HepG2 (cell line): Measurements from ENCODE around the gene CTSA. TPM values are rescaled to one million over a fixed set of nuclear protein-coding genes. Genes with fewer than 3 reads are reported as not detected.
A peak's percentile ranks its signal among the peaks of the same experiment; 100 is the strongest.

Experiments
- CAMTA2 ChIP-seq: sonication (generic); formaldehyde crosslinking; IDR thresholded peaks from 2 replicates; pipeline ENCODE4 v1.4.0; 2020; ENCODE audit warnings: mild to moderate bottlenecking, missing genetic modification reagents, borderline replicate concordance
- CEBPB ChIP-seq: IDR thresholded peaks from 2 replicates; pipeline ENCODE4 v1.6.1; 2011; ENCODE audit warnings: low read depth, low read length, improper control_type of control experiment, borderline replicate concordance
- DMTF1 ChIP-seq: sonication (generic); formaldehyde crosslinking; IDR thresholded peaks from 2 replicates; pipeline ENCODE4 v1.4.0; 2020; ENCODE audit warnings: mild to moderate bottlenecking, missing genetic modification reagents
- GMEB2 ChIP-seq: IDR thresholded peaks from 2 replicates; pipeline ENCODE4 v1.6.1; 2016; ENCODE audit warnings: missing biosample characterization, missing genetic modification reagents, low read depth
- HNF4A ChIP-seq: sonication (generic); formaldehyde crosslinking; IDR thresholded peaks from 2 replicates; pipeline ENCODE4 v1.4.0; 2020; ENCODE audit warnings: missing genetic modification reagents
- SYNCRIP ChIP-seq: fragments of 200-400 bp; formaldehyde crosslinking; IDR thresholded peaks from 2 replicates; pipeline ENCODE4 v1.6.1; 2018; ENCODE audit warnings: mild to moderate bottlenecking, low read depth, low read length; ENCODE audit not compliant: insufficient read depth
- ZNF230 ChIP-seq: sonication (generic); formaldehyde crosslinking; IDR thresholded peaks from 2 replicates; pipeline ENCODE4 v1.4.0; 2020; ENCODE audit warnings: mild to moderate bottlenecking, missing genetic modification reagents
- ZNF251 ChIP-seq: sonication (generic); formaldehyde crosslinking; IDR thresholded peaks from 2 replicates; pipeline ENCODE4 v1.9.0; 2021; ENCODE audit warnings: mild to moderate bottlenecking, missing genetic modification reagents
- ZNF737 ChIP-seq: sonication (generic); formaldehyde crosslinking; IDR thresholded peaks from 2 replicates; pipeline ENCODE4 v1.5.0; 2020; ENCODE audit warnings: missing genetic modification reagents, mild to moderate bottlenecking, borderline replicate concordance
- ZSCAN22 ChIP-seq: sonication (generic); formaldehyde crosslinking; IDR thresholded peaks from 2 replicates; pipeline ENCODE4 v1.4.0; 2020; ENCODE audit warnings: mild to moderate bottlenecking, missing genetic modification reagents
- ZZZ3 ChIP-seq: sonication (generic); formaldehyde crosslinking; IDR thresholded peaks from 2 replicates; pipeline ENCODE4 v1.4.0; 2020; ENCODE audit warnings: missing genetic modification reagents, mild to moderate bottlenecking, borderline replicate concordance
- polyA plus RNA-seq, 8 experiments: library from polyadenylated mRNA; depleted of rRNA in 3 of 8; stranded (reverse) in 7 of 8; unstranded in 1 of 8; fragments of >200 nt; fragmentation: Illumina TruSeq in 4 of 8; extraction: Trizol in 4 of 8; gene quantifications; 2 replicates each; pipeline versions ENCODE4 v1.2.1 to v1.2.3, GENCODE V29; 2011 to 2016; ENCODE audit warnings: low read depth in 4 of 8, missing spikeins in 1 of 8, mixed read lengths in 1 of 8; ENCODE audit not compliant: insufficient read depth in 1 of 8
- total RNA-seq, 5 experiments: library from RNA; depleted of rRNA; stranded (reverse); fragments of >200 nt; fragmentation: Illumina TruSeq; extraction: Trizol; gene quantifications; 2 replicates each; pipeline ENCODE4 v1.2.3, GENCODE V29; 2016; ENCODE audit warnings: low read depth in 1 of 5
- TF ChIP-seq, protein P1 (sequence below): sonication (generic); formaldehyde crosslinking; IDR thresholded peaks from 2 replicates; pipeline ENCODE4 v1.8.0; 2022; ENCODE audit warnings: missing genetic modification reagents, mild to moderate bottlenecking, borderline replicate concordance
- TF ChIP-seq, protein P2 (sequence below): sonication (generic); formaldehyde crosslinking; IDR thresholded peaks from 2 replicates; pipeline ENCODE4 v1.4.0; 2020; ENCODE audit warnings: mild to moderate bottlenecking, missing genetic modification reagents
- TF ChIP-seq, protein P3 (sequence below): sonication (generic); formaldehyde crosslinking; IDR thresholded peaks from 2 replicates; pipeline ENCODE4 v1.4.0; 2020; ENCODE audit warnings: missing genetic modification reagents

CTSA gene
- total and polyA plus RNA-seq, 2 of the 13 experiments (the other 11 are each of a cell fraction or from before 2014, with no cell fraction given) = 202 to 231 TPM

GRCh38 chr20:45890985-45891983 lies at the start of gene CTSA, which contains the start of gene NEURL2 (continued):
- TF ChIP-seq, protein P1, sequence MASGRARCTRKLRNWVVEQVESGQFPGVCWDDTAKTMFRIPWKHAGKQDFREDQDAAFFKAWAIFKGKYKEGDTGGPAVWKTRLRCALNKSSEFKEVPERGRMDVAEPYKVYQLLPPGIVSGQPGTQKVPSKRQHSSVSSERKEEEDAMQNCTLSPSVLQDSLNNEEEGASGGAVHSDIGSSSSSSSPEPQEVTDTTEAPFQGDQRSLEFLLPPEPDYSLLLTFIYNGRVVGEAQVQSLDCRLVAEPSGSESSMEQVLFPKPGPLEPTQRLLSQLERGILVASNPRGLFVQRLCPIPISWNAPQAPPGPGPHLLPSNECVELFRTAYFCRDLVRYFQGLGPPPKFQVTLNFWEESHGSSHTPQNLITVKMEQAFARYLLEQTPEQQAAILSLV (CRISPR knock-in tag) = peak; percentile 100
- TF ChIP-seq CAMTA2 (peak; percentile 73; the same call in 1 of the 2 replicates), SYNCRIP (no peak), DMTF1 (CRISPR knock-in tag) (peak; percentile 92; the same call in 1 of the 2 replicates), CEBPB (no peak), ZNF251 (CRISPR knock-in tag) (peak; percentile 96; the same call in 1 of the 2 replicates), ZSCAN22 (CRISPR knock-in tag) (peak; percentile 79; the same call in 1 of the 2 replicates), HNF4A (CRISPR knock-in tag) (peak; percentile 100), ZZZ3 (peak; percentile 98), ZNF230 (CRISPR knock-in tag) (peak; percentile 100), ZNF737 (CRISPR knock-in tag) (peak; percentile 89; the same call in 1 of the 2 replicates), GMEB2 (CRISPR knock-in tag) (peak; percentile 58)
- TF ChIP-seq, protein P2, sequence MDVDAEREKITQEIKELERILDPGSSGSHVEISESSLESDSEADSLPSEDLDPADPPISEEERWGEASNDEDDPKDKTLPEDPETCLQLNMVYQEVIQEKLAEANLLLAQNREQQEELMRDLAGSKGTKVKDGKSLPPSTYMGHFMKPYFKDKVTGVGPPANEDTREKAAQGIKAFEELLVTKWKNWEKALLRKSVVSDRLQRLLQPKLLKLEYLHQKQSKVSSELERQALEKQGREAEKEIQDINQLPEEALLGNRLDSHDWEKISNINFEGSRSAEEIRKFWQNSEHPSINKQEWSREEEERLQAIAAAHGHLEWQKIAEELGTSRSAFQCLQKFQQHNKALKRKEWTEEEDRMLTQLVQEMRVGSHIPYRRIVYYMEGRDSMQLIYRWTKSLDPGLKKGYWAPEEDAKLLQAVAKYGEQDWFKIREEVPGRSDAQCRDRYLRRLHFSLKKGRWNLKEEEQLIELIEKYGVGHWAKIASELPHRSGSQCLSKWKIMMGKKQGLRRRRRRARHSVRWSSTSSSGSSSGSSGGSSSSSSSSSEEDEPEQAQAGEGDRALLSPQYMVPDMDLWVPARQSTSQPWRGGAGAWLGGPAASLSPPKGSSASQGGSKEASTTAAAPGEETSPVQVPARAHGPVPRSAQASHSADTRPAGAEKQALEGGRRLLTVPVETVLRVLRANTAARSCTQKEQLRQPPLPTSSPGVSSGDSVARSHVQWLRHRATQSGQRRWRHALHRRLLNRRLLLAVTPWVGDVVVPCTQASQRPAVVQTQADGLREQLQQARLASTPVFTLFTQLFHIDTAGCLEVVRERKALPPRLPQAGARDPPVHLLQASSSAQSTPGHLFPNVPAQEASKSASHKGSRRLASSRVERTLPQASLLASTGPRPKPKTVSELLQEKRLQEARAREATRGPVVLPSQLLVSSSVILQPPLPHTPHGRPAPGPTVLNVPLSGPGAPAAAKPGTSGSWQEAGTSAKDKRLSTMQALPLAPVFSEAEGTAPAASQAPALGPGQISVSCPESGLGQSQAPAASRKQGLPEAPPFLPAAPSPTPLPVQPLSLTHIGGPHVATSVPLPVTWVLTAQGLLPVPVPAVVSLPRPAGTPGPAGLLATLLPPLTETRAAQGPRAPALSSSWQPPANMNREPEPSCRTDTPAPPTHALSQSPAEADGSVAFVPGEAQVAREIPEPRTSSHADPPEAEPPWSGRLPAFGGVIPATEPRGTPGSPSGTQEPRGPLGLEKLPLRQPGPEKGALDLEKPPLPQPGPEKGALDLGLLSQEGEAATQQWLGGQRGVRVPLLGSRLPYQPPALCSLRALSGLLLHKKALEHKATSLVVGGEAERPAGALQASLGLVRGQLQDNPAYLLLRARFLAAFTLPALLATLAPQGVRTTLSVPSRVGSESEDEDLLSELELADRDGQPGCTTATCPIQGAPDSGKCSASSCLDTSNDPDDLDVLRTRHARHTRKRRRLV (CRISPR knock-in tag) = peak; percentile 96
- TF ChIP-seq, protein P3, sequence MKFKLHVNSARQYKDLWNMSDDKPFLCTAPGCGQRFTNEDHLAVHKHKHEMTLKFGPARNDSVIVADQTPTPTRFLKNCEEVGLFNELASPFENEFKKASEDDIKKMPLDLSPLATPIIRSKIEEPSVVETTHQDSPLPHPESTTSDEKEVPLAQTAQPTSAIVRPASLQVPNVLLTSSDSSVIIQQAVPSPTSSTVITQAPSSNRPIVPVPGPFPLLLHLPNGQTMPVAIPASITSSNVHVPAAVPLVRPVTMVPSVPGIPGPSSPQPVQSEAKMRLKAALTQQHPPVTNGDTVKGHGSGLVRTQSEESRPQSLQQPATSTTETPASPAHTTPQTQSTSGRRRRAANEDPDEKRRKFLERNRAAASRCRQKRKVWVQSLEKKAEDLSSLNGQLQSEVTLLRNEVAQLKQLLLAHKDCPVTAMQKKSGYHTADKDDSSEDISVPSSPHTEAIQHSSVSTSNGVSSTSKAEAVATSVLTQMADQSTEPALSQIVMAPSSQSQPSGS (CRISPR knock-in tag) = peak; percentile 97
